Smooth muscle cell (in vitro differentiated cells): ENCODE measurements around the gene ARL2. TPM values are rescaled to one million over a fixed set of nuclear protein-coding genes. Genes with fewer than 3 reads are reported as not detected.
A peak's percentile ranks its signal among the peaks of the same experiment; 100 is the strongest.

ENCODE experiments used
- DNase-seq: peaks from one replicate; lab custom pipeline; 2025; ENCODE audit not compliant: unreplicated experiment; lab: John Stamatoyannopoulos, UW
- H2AFZ ChIP-seq: fragments of 200-600 bp; sonication (generic); 2 replicates; pipeline ENCODE4 v1.6.0; 2016; ENCODE audit warnings: antibody characterized with exemption, low read depth, mild to moderate bottlenecking
- H3F3A ChIP-seq: fragments of 200-600 bp; sonication (generic); 2 replicates; pipeline ENCODE4 v1.6.0; 2017; ENCODE audit warnings: antibody characterized with exemption, low read depth
- H3K27ac ChIP-seq: fragments of 200-600 bp; sonication (generic); 2 replicates; pipeline ENCODE4 v1.5.1; 2016; ENCODE audit warnings: low read depth, mild to moderate bottlenecking
- H3K27me3 ChIP-seq: fragments of 200-600 bp; sonication (generic); 2 replicates; pipeline ENCODE4 v1.6.1; 2016; ENCODE audit warnings: low read depth, mild to moderate bottlenecking
- H3K36me3 ChIP-seq: fragments of 200-600 bp; sonication (generic); 2 replicates; pipeline ENCODE4 v1.5.1; 2016; ENCODE audit warnings: low read depth
- H3K4me1 ChIP-seq: fragments of 200-600 bp; sonication (generic); 2 replicates; pipeline ENCODE4 v1.5.1; 2016; ENCODE audit warnings: low read depth
- H3K4me2 ChIP-seq: fragments of 200-600 bp; sonication (generic); 2 replicates; pipeline ENCODE4 v1.6.0; 2016; ENCODE audit warnings: mild to moderate bottlenecking
- H3K4me3 ChIP-seq: fragments of 200-600 bp; sonication (generic); 2 replicates; pipeline ENCODE4 v1.5.1; 2016; ENCODE audit warnings: mild to moderate bottlenecking
- H3K79me2 ChIP-seq: fragments of 200-600 bp; sonication (generic); 2 replicates; pipeline ENCODE4 v1.6.0; 2016; ENCODE audit warnings: low read depth, mild to moderate bottlenecking
- H3K9ac ChIP-seq: fragments of 200-600 bp; sonication (generic); 2 replicates; pipeline ENCODE4 v1.6.0; 2016; ENCODE audit warnings: low read depth
- H3K9me3 ChIP-seq: fragments of 200-600 bp; sonication (generic); replicated peaks from 2 replicates; pipeline ENCODE4 v1.5.1; 2016; ENCODE audit warnings: low read depth
- H4K20me1 ChIP-seq: fragments of 200-600 bp; sonication (generic); 2 replicates; pipeline ENCODE4 v1.6.0; 2016; ENCODE audit warnings: low read depth
- CTCF ChIP-seq: fragments of 200-600 bp; sonication (generic); IDR thresholded peaks from 2 replicates; pipeline ENCODE4 v1.5.1; 2017; ENCODE audit warnings: borderline replicate concordance, mild to moderate bottlenecking, antibody characterized with exemption; ENCODE audit not compliant: insufficient read depth, poor library complexity, severe bottlenecking
- WGBS: methylation state at CpG from one replicate; pipeline ENCODE4 v1.1.7; 2016; ENCODE audit warnings: low lambda C conversion rate; 5-methylcytosine and 5-hydroxymethylcytosine counted together
- polyA plus RNA-seq: library from polyadenylated mRNA; unstranded; fragments of >200 nt; fragmentation: Nextera tagmentation; extraction: Ambion mirVana; gene quantifications from 2 replicates; pipeline ENCODE4 v1.2.1, GENCODE V29; 2016
- total RNA-seq: library from RNA; depleted of rRNA; stranded (reverse); fragments of >200 nt; gene quantifications from 2 replicates; pipeline ENCODE4 v1.2.3, GENCODE V29; 2014

ARL2 gene
- total and polyA plus RNA-seq, 2 experiments from 2014 or later, result 83.3 to 122 TPM

DNA sequence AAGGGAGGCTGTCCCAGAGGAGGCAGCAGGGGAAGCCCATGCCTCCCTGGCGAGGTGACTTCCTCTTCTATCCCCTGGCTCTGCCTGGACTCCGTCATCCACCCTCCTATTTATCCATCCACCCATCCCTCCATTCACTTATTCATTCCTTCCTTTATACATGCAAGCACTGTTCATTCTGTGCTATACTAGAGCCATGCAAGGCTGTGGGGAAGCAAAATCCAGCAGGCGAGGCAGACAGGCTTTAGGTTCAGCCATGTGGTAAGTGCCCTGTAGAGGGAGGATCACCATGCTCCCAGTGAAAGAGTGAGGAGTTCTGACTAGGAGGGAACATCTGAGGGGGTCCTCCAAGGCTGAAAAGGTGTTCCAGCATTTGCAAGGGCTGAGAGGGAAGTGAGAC lies 45.6 kb downstream of the ARL2 start:
- no peaks in the 10 kb centered on the region for H3K79me2 ChIP-seq
- no peak overlapping the region for H3K4me3 ChIP-seq
- no peak for DNase-seq
- H4K20me1 ChIP-seq, result no peaks in the 10 kb centered on the region
- no peaks in the 10 kb centered on the region for H3K4me1 ChIP-seq
- H3K36me3 ChIP-seq, result no peaks in the 10 kb centered on the region
- no peaks in the 10 kb centered on the region for H3K27me3 ChIP-seq
- no peak overlapping the region for H2AFZ ChIP-seq
- H3K9me3 ChIP-seq, result no peaks in the 10 kb centered on the region
- no peak overlapping the region for H3K9ac ChIP-seq
- H3K4me2 ChIP-seq, result no peak overlapping the region
- no peaks in the 10 kb centered on the region for H3F3A ChIP-seq
- no peak for TF ChIP-seq CTCF
- WGBS, result 69% methylated on average over 3 of the region's 3 CpGs
- H3K27ac ChIP-seq, result no peak overlapping the region

- H3K4me3 ChIP-seq, result no peak overlapping the region
- H2AFZ ChIP-seq, result no peak overlapping the region
- no peaks in the 10 kb centered on the region for H4K20me1 ChIP-seq
- no peaks in the 10 kb centered on the region for H3K9me3 ChIP-seq
- TF ChIP-seq CTCF, result no peak
- no peak for DNase-seq
- no peaks in the 10 kb centered on the region for H3K27me3 ChIP-seq
- H3K4me1 ChIP-seq, result no peaks in the 10 kb centered on the region
- no peak overlapping the region for H3K4me2 ChIP-seq
- WGBS, result 80% methylated on average over 10 of the region's 10 CpGs
- no peaks in the 10 kb centered on the region for H3K79me2 ChIP-seq
- H3K9ac ChIP-seq, result no peak overlapping the region
- no peaks in the 10 kb centered on the region for H3F3A ChIP-seq
- H3K27ac ChIP-seq, result no peak overlapping the region
- no peaks in the 10 kb centered on the region for H3K36me3 ChIP-seq
These were observed 46.2 kb downstream of the ARL2 start for GRCh38 chr11:65059959-65060824.

GRCh38 chr11:65060913-65061408 lies 47.0 kb downstream of the ARL2 start:
- peak; percentile 8 for TF ChIP-seq CTCF
- H3K9ac ChIP-seq, result no peak overlapping the region
- no peak overlapping the region for H3K4me2 ChIP-seq
- H3K79me2 ChIP-seq, result no peaks in the 10 kb centered on the region
- H3K4me1 ChIP-seq, result no peaks in the 10 kb centered on the region
- no peak overlapping the region for H2AFZ ChIP-seq
- H3K27ac ChIP-seq, result no peak overlapping the region
- H3K27me3 ChIP-seq, result no peaks in the 10 kb centered on the region
- no peaks in the 10 kb centered on the region for H3K9me3 ChIP-seq
- H3K4me3 ChIP-seq, result no peak overlapping the region
- H4K20me1 ChIP-seq, result no peaks in the 10 kb centered on the region
- no peak for DNase-seq
- H3F3A ChIP-seq, result no peaks in the 10 kb centered on the region
- no peaks in the 10 kb centered on the region for H3K36me3 ChIP-seq
- 62% methylated on average over 9 of the region's 9 CpGs for WGBS

GRCh38 chr11:65063532-65063931 lies 49.6 kb downstream of the ARL2 start:
- no peaks in the 10 kb centered on the region for H3K79me2 ChIP-seq
- H3K4me2 ChIP-seq, result no peak overlapping the region
- H3F3A ChIP-seq, result no peaks in the 10 kb centered on the region
- H3K4me3 ChIP-seq, result no peak overlapping the region
- TF ChIP-seq CTCF, result no peak
- H3K27ac ChIP-seq, result no peak overlapping the region
- H4K20me1 ChIP-seq, result no peaks in the 10 kb centered on the region
- H2AFZ ChIP-seq, result no peak overlapping the region
- 84% methylated on average over 3 of the region's 3 CpGs for WGBS
- no peaks in the 10 kb centered on the region for H3K27me3 ChIP-seq
- H3K4me1 ChIP-seq, result no peaks in the 10 kb centered on the region
- H3K36me3 ChIP-seq, result no peaks in the 10 kb centered on the region
- no peak for DNase-seq
- H3K9ac ChIP-seq, result no peak overlapping the region
- no peaks in the 10 kb centered on the region for H3K9me3 ChIP-seq
